ENCODE measurements around the gene ELMO1.

The ELMO1 gene

DNA sequence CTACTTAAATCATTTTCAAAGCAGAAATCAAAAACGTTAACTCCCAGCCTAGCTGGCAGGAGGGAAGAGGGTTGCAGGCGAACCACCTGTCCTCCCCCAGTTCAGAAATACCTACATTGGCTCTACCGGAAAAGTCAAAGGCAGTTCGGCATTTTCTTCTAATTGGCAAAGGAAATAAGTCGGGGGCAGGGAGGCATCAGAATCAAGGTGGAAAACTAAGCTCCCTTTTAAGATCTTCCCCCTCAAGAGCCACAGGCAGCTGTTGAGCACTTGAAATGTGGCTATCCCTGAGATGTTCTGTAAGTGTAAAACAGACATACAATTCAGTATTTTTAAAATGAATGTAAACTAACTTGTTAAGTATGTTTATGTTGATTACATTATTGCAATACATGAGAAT lies 957 bp upstream of the ELMO1 start:
- intact Hi-C loops (cut with DNase I; ENCODE audit: low total_unique reads) = no loop called here
- TF ChIP-seq, protein P1, sequence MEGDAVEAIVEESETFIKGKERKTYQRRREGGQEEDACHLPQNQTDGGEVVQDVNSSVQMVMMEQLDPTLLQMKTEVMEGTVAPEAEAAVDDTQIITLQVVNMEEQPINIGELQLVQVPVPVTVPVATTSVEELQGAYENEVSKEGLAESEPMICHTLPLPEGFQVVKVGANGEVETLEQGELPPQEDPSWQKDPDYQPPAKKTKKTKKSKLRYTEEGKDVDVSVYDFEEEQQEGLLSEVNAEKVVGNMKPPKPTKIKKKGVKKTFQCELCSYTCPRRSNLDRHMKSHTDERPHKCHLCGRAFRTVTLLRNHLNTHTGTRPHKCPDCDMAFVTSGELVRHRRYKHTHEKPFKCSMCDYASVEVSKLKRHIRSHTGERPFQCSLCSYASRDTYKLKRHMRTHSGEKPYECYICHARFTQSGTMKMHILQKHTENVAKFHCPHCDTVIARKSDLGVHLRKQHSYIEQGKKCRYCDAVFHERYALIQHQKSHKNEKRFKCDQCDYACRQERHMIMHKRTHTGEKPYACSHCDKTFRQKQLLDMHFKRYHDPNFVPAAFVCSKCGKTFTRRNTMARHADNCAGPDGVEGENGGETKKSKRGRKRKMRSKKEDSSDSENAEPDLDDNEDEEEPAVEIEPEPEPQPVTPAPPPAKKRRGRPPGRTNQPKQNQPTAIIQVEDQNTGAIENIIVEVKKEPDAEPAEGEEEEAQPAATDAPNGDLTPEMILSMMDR (IDR thresholded peaks at IDR 0.05) = no peak
- DNase-seq = no peak
- Histone ChIP-seq H3K4me3 (peak overlapping the region in 1 of 2 donors; percentile 87), H3K4me1 (peaks cover 0 to 25% (median 11%) of the 10 kb centered on the region in 4 donors), H3K27me3 (peaks cover 0 to 5% of the 10 kb centered on the region in 2 donors), H3K27ac (no peak overlapping the region), H3K9me3 (no peaks in the 10 kb centered on the region), H3K36me3 (no peaks in the 10 kb centered on the region)

DNA sequence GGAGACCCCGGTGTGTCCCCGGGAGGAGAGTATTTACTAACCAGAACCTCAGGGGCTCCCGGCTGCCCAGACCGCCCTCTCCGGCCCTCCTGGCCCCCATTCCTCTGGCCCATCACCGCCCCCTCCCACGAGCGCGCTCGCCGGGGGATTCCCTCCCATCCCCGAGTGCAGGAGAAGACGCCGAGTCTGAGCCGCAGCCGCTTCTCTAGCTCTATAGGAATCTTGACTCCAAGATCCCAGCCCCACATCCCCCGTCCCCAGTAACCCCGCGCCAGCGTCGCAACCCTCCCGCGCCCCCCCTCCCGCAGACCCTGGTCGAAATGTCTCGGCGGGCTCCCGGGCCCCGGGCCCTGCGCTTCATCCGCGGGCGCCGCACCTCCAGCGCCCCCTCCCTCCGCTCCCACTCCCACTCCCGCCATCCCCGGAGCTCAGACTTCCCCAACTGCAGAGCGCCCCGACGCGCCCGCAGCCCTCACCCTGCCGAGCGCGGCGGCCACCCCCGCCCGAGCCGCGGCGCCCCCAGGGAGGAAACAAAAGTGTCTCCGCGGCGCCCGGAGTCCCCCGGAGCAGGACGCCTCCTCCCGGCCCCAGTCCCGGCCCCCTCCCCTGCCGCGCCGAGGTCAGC lies 541 bp downstream of the ELMO1 start:
- Histone ChIP-seq H3K9me3 (no peaks in the 10 kb centered on the region), H3K4me3 (peak overlapping the region; percentile 70 to 87), H3K36me3 (no peaks in the 10 kb centered on the region), H3K27ac (peak overlapping the region; percentile 74 to 84), H3K27me3 (peaks cover 0 to 5% of the 10 kb centered on the region in 2 donors), H3K4me1 (peaks cover 0 to 25% (median 11%) of the 10 kb centered on the region in 4 donors)
- TF ChIP-seq, protein P1 (IDR thresholded peaks at IDR 0.05) = no peak
- no peak for DNase-seq
- intact Hi-C loops (cut with DNase I; ENCODE audit: low total_unique reads) = no loop called here

DNA sequence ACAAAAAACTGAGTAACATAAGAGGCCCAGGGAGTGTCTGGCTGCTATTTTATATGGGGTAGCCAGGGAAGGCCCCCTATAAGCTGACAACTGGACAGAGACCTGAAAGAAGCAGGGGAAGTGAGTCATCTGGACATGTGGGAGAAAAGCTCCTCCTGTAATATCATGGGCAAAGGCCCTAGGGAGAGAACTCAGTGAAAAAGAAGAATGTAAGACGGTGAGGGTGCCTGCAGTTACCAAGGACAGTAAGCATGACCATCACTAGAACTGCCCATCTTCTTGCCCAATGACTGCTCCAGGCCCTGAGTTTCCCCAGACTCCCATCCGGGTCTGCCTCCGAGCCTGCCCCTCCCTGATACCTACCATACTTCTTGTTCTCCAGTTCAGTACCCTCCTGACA lies 2.3 kb downstream of the ELMO1 start:
- intact Hi-C loops (cut with DNase I; ENCODE audit: low total_unique reads) = no loop called here
- Histone ChIP-seq H3K36me3 (no peaks in the 10 kb centered on the region), H3K27me3 (peaks cover 0 to 5% of the 10 kb centered on the region in 2 donors), H3K4me1 (peaks cover 0 to 25% (median 11%) of the 10 kb centered on the region in 4 donors), H3K4me3 (no peak overlapping the region), H3K9me3 (no peaks in the 10 kb centered on the region), H3K27ac (no peak overlapping the region)
- DNase-seq = no peak
- TF ChIP-seq, protein P1 (IDR thresholded peaks at IDR 0.05) = no peak

DNA sequence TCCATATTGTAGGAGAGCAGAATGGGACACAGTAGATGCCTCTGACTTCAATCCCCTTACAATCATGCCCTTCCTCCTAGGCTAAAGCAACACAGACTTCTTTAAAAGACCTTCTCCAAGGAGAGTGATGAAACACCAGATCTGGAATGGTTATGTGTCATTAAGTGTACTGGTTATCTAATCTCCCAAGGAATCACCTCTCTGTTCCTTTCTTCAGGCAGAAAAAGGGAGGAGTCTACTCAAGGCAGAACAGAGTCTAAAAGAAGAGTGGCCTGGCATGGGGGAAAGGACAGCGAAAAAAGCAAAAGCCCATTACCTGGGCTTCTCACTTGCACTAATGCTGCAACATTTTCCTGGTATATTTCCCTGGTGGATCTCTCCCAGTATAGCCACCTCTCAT lies 2.9 kb downstream of the ELMO1 start:
- H3K4me1 ChIP-seq = peaks cover 0 to 25% (median 11%) of the 10 kb centered on the region in 4 donors
- DNase-seq = no peak
- intact Hi-C loops (cut with DNase I; ENCODE audit: low total_unique reads) = no loop called here
- no peaks in the 10 kb centered on the region for H3K9me3 ChIP-seq
- TF ChIP-seq, protein P1 (IDR thresholded peaks at IDR 0.05) = no peak
- no peaks in the 10 kb centered on the region for H3K36me3 ChIP-seq
- no peak overlapping the region for H3K4me3 ChIP-seq
- no peak overlapping the region for H3K27ac ChIP-seq
- H3K27me3 ChIP-seq = peaks cover 0 to 5% of the 10 kb centered on the region in 2 donors

DNA sequence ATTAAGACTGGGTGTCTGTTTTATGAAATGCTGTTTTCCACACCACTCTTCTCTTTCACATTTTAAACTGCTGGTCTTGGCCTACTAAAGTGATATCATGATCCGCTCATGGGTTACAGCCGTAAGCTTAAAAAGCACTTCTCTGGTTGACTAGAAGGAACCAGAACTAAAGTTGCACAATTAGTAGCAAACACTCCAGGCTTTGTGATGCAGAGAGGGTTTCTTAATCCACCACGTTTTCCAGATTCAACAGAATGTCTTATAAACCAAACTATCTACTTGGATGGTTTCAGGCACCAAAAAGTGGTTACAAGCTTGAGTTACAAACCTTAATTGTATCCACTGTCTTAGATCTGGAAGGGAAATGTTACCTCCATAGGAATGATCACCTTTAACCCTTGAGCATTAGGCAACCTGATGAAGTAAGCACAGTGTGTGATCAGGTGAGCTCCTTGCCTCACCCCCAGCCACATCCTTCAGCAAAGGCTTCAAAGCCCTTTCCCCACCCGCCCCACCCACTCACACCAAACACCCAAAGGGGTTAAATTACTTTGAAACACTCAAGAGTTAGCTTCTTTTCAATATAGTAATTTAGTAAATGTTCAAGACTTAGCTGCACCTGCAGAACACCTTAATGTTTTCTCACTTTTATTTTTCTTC lies 3.5 kb downstream of the ELMO1 start:
- intact Hi-C loops (cut with DNase I; ENCODE audit: low total_unique reads) = no loop called here
- no peak overlapping the region for H3K27ac ChIP-seq
- peaks cover 0 to 5% of the 10 kb centered on the region in 2 donors for H3K27me3 ChIP-seq
- no peak for DNase-seq
- H3K9me3 ChIP-seq = no peaks in the 10 kb centered on the region
- no peak overlapping the region for H3K4me3 ChIP-seq
- peaks cover 0 to 25% (median 11%) of the 10 kb centered on the region in 4 donors for H3K4me1 ChIP-seq
- TF ChIP-seq, protein P1 (IDR thresholded peaks at IDR 0.05) = no peak
- no peaks in the 10 kb centered on the region for H3K36me3 ChIP-seq

All from tibial artery (tissue), 4 donors.